Hippocampal formation (tissue), 2 donors: Measurements from ENCODE around the gene LSM14A.
"Not testable (repeated sequence)": the region's sequence is repeated elsewhere in the genome, so short reads cannot be mapped to it uniquely, and the experiment has no call there.

Experiments
- DNase-seq, 2 donors: peaks; one replicate each; lab custom pipeline; 2025; lab: John Stamatoyannopoulos, UW

The LSM14A gene

DNA sequence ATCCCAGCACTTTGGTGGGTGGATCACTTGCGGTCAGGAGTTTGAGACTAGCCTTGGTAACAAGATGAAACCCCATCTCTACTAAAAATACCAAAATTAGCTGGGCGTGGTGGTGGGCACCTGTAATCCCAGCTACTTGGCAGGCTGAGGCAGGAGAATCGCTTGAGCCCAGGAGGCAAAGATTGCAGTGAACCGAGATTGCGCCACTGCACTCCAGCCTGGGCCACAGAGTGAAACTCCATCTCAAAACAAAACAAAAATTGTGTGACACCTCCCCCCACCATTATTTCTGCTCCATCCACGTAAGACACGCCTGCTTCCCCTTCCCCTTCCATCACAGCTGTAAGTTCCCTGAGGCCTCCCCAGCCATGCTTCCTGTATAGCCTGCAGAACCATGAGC is 13.3 kb upstream of the LSM14A start:
- DNase-seq: not testable (repeated sequence)

DNA sequence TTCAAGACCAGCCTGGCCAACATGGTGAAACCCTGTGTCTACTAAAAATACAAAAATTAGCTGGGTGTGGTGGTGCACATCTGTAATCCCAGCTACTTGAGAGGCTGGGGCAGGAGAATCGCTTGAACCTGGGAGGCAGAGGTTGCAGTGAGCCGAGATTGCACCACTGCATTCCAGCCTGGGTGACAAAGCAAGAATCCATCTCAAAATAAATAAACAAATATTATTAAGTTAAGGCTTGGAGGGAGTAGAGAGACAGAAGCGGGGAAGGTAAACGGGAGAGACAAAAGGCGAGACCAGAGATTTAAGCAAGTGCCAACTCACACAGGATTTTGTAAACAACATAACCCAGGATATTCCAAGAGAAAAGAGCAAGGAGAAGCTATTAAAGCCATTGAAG is 12.8 kb upstream of the LSM14A start:
- not testable (repeated sequence) for DNase-seq

GRCh38 chr19:34161902-34162301 is 10.4 kb upstream of the LSM14A start:
- not testable (repeated sequence) for DNase-seq

DNA sequence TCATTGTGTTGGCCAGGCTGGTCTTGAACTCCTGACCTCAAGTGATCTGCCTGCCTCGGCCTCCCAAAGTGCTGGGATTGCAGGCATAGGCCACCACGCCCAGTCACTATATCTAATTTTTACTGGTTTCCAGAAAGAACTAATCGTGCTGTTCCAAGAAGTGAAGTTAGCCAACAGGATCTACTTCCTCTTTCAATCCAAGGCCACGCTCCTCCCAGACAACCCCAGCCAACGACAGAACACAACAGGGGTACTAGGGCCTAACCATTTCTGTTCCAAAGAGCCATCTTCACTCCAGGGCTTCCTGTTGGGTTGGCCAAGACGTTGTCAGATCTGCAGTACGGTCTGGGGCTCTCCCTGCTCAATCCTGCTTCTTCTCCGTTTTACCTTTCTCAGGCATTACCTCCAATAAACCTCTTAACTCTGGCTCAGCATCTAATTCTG is 7.0 kb upstream of the LSM14A start:
- no peak for DNase-seq

GRCh38 chr19:34169475-34170199 is 2.7 kb upstream of the LSM14A start:
- not testable (repeated sequence) for DNase-seq

DNA sequence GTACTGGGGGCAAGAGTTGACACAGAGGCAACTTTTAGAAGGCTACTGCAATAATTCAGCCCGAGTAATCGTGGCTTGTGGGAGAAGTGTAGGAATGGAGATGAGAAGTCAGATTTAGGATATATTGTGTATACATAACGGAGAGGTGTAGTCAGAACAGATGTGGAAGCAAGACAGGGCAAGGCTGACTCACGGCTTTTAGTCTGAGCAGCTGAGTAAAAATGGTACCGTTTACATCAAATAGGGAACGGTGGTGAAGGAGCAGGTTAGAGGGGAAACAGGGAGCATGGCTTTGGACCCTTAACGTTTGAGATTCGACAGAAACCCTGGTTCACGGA is 796 bp upstream of the LSM14A start:
- DNase-seq: no peak

DNA sequence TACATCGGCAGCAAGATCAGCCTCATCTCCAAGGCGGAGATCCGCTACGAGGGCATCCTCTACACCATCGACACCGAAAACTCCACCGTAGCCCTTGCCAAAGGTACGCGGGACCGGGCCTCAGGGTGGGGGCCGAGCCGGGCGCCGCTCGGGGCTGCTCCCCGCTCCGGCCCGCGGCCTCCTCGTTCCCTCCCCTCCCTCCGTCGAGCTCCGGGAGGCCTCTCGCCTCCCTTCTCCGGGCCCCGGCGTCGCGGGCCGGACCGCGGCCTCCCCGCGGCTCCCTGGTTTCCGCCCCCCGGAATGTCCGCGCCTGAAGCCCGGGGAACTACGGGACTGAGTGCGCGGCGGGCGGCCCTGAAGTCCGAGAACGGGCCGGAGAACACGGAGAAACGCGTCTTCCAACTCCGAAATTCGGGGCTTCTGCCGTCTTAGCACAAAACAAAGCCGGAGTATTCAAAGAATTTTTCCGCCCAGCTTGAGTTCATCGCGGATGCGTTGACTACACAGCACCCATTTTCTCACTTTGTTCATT is 423 bp downstream of the LSM14A start:
- no peak for DNase-seq

DNA sequence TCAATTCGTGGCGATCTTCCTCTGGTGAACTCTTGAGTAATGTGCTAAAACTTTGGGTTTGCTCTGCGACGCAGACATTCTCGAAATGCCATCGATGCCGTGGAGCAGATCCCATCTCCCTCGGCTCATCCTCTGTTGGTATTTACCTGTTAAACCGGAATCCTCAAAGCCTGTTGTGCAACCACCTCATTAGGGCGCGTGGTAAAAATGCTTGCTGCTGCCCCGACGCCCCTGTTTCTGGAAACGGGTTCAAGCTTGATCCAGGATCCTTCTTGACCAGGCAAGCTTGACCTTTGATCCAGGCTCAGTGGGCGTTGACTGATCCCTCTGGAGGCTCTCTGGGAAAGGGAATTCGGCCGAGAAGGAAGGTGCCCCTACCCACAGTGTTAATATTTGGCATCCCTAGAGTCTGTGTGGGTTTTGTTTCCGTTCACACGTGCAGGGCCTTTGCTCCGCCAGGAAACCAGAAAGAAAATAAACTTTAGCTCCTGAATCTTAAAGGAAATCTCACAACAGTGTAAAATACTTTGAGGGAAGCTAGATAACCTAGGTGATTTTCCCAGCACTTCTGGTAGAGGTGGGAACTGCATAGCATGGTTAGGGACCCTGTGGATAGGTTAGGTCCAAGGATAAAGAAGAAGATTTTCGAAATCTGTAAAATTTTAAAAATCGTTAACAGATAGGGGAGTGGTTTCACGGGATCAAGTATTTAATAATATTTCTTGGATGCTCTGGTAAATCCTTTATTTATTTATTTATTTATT is 1.1 kb downstream of the LSM14A start:
- DNase-seq: no peak

DNA sequence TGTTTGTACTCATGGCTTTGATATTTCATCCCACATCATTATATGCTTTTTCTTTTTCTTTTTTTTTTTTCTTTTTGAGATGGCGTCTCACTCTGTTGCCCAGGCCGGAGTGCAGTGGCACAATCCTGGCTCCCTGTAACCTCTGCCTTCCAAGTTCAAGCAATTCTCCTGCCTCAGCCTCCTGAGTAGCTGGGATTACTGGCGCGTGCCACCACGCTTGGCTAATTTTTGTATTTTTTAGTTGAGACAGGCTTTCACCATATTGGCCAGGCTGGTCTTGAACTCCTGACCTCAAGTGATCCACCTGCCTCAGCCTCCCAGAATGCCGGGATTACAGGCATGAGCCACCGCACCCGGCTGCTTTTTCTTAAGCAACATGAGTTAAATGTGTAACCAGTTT is 2.9 kb downstream of the LSM14A start:
- DNase-seq: not testable (repeated sequence)

- DNase-seq: no peak
These were observed 4.3 kb downstream of the LSM14A start for GRCh38 chr19:34176581-34176980.

DNA sequence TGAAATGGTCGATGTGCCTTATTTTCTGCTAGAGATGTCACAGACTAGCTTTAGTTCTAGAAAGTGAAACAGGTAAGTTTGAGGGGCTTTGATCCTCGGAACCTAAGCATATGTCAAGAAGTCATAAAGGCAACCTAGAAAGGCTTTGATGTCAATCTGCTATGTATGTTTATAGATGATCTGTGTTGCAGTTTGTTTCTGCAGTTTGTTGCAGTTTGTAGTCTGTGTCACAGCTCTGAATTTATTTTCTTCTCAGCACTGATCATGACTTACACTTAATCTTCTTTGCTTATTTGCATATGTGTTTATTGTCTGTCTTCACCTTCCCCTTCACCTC is 5.9 kb downstream of the LSM14A start:
- DNase-seq: no peak

GRCh38 chr19:34179066-34179465 is 6.8 kb downstream of the LSM14A start:
- DNase-seq: no peak

GRCh38 chr19:34180273-34180672 is 8.0 kb downstream of the LSM14A start:
- no peak for DNase-seq

- DNase-seq: no peak
These were observed 8.4 kb downstream of the LSM14A start for GRCh38 chr19:34180709-34181108.

- no peak for DNase-seq
These were observed 9.0 kb downstream of the LSM14A start for GRCh38 chr19:34181111-34181864.

GRCh38 chr19:34182125-34182524 is 9.8 kb downstream of the LSM14A start:
- no peak for DNase-seq

- DNase-seq: no peak
These were observed 12.7 kb downstream of the LSM14A start for GRCh38 chr19:34184880-34185491.

DNA sequence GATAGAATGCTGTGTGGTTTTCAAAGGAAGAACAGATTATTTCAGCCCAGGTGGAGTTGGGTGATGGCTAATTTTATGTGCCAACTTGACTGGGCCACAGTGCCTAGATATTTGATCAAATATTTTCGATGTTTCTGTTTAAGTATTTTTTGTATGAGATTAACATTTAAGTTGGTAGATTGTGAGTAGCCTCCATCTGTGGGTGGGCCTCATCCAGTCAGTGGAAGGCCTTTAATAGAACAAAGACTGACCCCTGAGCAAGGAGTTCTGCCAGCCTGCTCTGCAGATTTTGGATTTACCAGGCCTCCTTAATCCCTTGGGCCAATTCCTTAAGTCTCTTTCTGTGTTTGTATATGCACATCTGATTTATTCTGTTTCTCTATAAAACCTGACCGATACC is 13.9 kb downstream of the LSM14A start:
- DNase-seq: no peak

GRCh38 chr19:34187011-34187410 is 14.7 kb downstream of the LSM14A start:
- DNase-seq: no peak

DNA sequence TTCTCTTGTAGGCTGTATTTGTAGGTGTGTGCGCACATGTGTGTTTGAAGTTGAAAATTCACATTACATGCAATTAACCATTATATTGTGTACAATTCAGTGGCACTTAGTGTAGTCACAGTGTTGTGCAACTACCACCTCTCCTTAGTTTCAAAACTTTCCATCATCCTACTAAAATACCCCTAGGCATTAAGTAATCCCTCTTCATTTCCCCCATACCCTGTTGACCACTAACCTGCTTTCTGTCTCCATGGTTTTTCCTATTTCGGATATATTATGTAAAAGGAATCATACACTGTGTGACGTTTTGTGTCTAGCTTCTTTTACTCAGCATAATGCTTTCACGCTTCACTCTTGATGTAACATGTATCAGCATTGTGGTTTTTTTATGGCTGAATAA is 16.1 kb downstream of the LSM14A start:
- no peak for DNase-seq

GRCh38 chr19:34189199-34189916 is 17.1 kb downstream of the LSM14A start:
- DNase-seq: no peak
